Measurements from ENCODE around the gene TEPSIN.

The TEPSIN gene

DNA sequence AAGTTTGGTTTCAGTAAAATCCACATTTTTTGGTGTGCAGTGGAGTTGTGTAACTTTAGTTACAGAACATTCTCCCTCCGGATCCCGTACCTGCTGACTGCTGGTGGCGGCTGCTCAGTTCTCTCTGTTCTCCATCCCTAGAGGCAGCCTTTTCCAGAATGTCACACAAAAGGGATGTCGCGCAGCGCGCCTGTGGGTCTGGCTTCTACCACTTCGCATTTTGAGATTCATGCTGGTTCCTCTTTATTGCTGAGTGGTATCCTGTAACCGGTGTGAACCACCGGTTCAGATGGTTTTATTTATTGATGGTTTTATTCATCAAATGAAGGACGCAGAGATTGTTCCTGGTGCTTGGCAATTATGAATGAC lies 15.1 kb downstream of the TEPSIN start:
- TF ChIP-seq, protein P1, sequence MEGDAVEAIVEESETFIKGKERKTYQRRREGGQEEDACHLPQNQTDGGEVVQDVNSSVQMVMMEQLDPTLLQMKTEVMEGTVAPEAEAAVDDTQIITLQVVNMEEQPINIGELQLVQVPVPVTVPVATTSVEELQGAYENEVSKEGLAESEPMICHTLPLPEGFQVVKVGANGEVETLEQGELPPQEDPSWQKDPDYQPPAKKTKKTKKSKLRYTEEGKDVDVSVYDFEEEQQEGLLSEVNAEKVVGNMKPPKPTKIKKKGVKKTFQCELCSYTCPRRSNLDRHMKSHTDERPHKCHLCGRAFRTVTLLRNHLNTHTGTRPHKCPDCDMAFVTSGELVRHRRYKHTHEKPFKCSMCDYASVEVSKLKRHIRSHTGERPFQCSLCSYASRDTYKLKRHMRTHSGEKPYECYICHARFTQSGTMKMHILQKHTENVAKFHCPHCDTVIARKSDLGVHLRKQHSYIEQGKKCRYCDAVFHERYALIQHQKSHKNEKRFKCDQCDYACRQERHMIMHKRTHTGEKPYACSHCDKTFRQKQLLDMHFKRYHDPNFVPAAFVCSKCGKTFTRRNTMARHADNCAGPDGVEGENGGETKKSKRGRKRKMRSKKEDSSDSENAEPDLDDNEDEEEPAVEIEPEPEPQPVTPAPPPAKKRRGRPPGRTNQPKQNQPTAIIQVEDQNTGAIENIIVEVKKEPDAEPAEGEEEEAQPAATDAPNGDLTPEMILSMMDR (conservative IDR thresholded peaks at IDR 0.05; ENCODE audit: low read length), result no peak
- H3K4me3 ChIP-seq (ENCODE audit: low read length), result peak overlapping the region; percentile 59
- DNase-seq (ENCODE audit: low read depth), result no peak

DNA sequence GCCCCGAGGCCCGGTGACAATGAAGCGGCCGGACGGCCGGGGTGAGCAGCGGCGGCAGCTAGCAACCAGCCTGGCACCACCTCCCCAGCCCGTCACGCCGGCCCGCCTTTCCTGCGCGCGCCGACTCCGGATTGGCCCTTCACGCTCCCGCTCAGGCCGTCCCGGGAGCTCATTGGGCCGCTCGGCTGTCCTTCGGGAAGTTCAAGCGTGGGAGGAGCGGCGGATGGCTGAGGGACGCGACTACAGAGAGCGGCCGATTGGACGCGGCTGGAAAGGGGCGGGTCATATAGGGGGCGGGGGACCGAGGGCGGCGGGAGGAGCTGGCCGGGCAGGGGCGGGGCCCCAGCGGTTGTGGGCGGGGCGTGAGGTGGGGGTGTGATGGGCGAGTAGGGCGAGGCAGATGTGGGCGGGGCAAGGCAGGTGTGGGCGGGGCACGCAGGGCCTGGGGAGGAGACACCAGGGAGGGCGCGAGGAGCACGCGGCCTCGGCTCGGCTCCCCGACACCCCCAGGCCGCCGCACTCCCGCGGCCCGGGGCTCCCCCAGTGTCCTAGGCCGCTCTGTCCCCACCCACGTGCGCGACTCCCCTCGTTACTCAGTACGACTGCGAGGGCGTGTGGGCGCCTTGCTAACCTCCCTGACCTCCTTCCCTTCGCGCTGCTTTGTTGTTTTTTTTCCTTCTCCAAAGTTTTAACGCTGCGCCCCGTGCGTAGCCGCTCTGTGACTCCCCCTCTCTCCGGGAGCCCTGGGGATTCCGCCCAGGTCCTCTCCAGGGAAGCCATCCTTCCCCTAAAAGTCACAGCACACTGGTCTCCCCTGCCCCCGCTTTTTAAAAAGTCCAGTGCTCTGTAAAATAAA lies 15.7 kb downstream of the TEPSIN start, which contains the start of gene CEP131:
CEP131 (minus strand) TSS at position 60 of the 856 bp plus-strand sequence. CDS start 2,909 bp downstream, outside the sequence.
- H3K4me3 ChIP-seq (ENCODE audit: low read length), result peak within 1 kb of the TSS; percentile 69
- TF ChIP-seq, protein P1 (conservative IDR thresholded peaks at IDR 0.05; ENCODE audit: low read length), result no peak
- DNase-seq (ENCODE audit: low read depth), result peak; percentile 98

DNA sequence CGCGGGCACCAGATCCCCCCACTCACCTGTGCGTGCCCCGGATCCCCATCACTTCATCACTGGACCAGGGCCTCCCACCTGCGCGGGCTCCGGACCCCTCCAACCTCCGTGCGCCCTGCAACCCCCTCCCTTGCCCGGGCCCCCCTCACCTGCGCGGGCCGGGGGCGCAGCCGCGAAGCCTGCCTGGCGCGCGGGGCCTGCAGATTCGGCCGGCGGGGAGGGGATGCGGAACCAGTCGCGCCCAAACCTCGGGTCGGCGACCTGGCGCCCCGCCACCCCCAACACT lies 16.3 kb downstream of the TEPSIN start:
- TF ChIP-seq, protein P1 (conservative IDR thresholded peaks at IDR 0.05; ENCODE audit: low read length), result no peak
- peak overlapping the region; percentile 69 for H3K4me3 ChIP-seq (ENCODE audit: low read length)
- DNase-seq (ENCODE audit: low read depth), result no peak

DNA sequence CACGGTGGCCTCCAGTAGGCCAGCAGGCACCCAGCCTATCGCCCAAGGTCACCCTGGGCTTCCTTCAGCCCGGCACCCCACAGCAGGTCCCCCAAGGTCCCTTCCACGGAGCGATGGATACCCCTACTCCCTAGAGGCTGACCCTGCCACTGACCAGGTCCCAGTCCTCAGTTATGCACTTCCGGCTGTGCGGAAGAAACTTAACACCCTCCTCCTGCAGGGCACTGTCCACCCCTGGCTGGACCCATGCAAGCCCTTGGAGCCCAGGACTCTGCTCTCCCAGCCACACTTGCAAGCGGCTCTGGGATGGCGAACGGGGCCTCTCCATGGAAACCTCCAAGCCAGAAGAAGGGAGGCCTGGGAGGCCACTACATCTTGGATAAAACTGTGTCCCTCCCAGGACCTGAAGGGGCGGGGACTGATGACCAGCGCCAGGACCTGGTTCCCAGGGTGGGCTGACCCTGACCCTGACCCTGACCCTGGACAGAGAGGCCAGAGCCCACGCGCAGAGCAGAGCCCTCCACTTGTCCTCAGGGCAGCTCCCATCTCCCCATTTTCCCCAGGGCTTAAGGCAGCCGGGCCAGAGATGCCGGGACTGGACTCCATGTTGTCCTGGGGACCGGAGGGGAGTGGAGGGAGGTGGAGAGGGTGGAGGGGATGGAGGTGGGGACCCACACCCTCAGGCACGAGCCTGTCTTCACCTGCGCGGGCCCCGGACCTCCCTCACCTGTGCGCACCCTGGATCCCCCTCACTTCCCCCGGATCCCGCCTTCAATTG lies 16.8 kb downstream of the TEPSIN start:
- peak overlapping the region; percentile 69 for H3K4me3 ChIP-seq (ENCODE audit: low read length)
- TF ChIP-seq, protein P1 (conservative IDR thresholded peaks at IDR 0.05; ENCODE audit: low read length), result no peak
- no peak for DNase-seq (ENCODE audit: low read depth)

DNA sequence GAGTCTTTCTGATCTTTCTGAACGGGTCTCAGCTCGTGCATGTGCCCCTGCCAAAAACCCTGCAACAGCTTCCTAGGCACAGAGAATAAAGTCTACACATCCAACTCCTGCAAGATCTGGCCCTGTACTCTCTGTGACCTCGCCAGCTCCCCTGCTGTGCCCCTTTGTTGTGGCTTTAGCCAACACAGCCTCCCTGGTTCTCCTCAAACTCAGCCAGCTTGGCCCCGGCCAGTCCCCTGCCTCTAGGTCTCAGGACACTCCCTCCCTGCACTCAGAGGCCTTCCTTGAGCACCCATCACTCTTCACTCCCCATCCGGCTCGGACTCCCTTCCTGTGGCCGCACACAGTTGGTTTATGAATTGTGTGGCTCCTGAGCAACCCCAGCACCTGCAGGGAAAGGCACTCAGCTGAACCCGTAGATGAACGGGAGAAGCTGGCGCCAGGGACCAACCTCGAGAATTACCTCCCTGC lies 17.4 kb downstream of the TEPSIN start:
- TF ChIP-seq, protein P1 (conservative IDR thresholded peaks at IDR 0.05; ENCODE audit: low read length), result no peak
- H3K4me3 ChIP-seq (ENCODE audit: low read length), result peak overlapping the region; percentile 69
- no peak for DNase-seq (ENCODE audit: low read depth)

DNA sequence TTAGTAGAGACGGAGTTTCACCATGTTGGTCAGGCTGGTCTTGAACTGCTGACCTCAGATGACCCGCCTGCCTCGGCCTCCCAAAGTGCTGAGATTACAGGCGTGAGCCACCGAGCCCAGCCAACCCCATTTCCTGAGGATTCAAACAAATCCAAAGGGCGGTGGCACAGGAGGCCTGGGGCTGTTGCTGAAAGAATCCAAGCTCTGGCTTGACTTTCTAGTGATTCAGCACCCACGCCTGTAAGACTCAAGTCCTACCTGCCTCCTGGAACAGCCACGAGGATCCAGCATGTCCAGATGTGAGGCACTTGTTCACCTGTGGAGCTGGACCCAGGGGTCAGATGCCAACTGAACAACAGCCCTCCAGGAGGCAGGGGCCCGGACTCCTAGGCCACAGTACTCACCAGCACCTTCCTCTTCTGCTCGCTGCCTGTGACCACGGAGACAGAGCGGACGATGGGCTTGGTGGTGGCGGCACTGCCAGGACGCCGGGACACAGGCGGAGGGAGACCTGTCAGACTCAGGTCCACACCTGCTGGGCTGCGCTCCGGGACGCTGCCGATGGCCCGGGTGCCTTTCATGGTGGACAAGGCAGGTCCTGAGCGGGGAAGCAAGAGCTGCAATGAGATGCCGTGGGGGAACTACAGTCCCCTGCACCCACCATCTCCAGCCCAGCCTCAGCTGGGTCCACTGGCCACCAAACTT lies 19.2 kb downstream of the TEPSIN start:
- TF ChIP-seq, protein P1 (conservative IDR thresholded peaks at IDR 0.05; ENCODE audit: low read length), result no peak
- no peak overlapping the region for H3K4me3 ChIP-seq (ENCODE audit: low read length)
- no peak for DNase-seq (ENCODE audit: low read depth)
